NT2/D1 (cell line): Measurements from ENCODE around the gene ACKR4.
"Not testable (repeated sequence)": the region's sequence is repeated elsewhere in the genome, so short reads cannot be mapped to it uniquely, and the experiment has no call there.

Source experiments
- DNase-seq: peaks from one replicate; pipeline ENCODE4 v3.0.0-alpha.2; 2011; ENCODE audit warnings: low read depth, low spot score
- H3K27me3 ChIP-seq: 2 replicates; pipeline ENCODE4 v1.6.0; 2011; ENCODE audit warnings: mild to moderate bottlenecking; ENCODE audit not compliant: insufficient read length, insufficient read depth
- H3K36me3 ChIP-seq: 2 replicates; pipeline ENCODE4 v1.6.1; 2011; ENCODE audit warnings: mild to moderate bottlenecking, low read length, mixed read lengths; ENCODE audit not compliant: insufficient read depth, insufficient read length
- H3K4me1 ChIP-seq: 2 replicates; pipeline ENCODE4 v1.5.1; 2011; ENCODE audit not compliant: insufficient read depth, insufficient read length
- H3K4me3 ChIP-seq: 2 replicates; pipeline ENCODE4 v1.5.1; 2011; ENCODE audit warnings: low read depth; ENCODE audit not compliant: insufficient read length
- H3K9ac ChIP-seq: 2 replicates; pipeline ENCODE4 v1.6.0; 2011; ENCODE audit warnings: low read depth; ENCODE audit not compliant: insufficient read length
- H3K9me3 ChIP-seq: 2 replicates; pipeline ENCODE4 v1.5.1; 2011; ENCODE audit warnings: mild to moderate bottlenecking, low read length; ENCODE audit not compliant: insufficient read depth
- SUZ12 ChIP-seq: IDR thresholded peaks from 2 replicates; pipeline ENCODE4 v1.6.1; 2011; ENCODE audit not compliant: insufficient read length, insufficient read depth; ENCODE audit errors: extremely low read depth
- YY1 ChIP-seq: IDR thresholded peaks from 2 replicates; pipeline ENCODE4 v1.6.1; 2011; ENCODE audit not compliant: insufficient read length, insufficient read depth
- ZNF274 ChIP-seq: IDR thresholded peaks from 2 replicates; pipeline ENCODE4 v1.6.1; 2011; ENCODE audit warnings: mild to moderate bottlenecking, low read depth, low read length

ACKR4 gene

DNA sequence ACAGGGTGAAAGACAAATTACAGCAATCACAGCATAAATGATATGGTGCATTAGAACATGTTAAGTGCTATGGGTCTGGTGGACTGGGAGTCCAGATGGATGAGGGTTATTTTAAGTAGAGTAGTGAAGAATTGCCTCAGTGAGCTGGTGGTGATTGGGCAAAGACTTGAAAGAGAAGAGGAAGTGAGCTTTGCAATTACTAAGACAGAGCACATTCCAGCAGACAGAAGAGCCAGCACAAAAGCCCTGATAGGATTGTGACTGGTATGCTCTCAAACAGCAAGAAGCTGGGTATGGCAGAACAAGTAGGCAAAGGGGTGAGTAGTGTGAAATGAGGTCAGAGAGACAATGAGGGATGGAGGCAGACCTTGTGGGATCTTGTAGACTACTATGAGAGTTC lies 2.1 kb upstream of the ACKR4 start:
- Histone ChIP-seq H3K9ac (no peak overlapping the region), H3K4me1 (no peaks in the 10 kb centered on the region)
- TF ChIP-seq SUZ12 (no peak), YY1 (no peak), ZNF274 (no peak)

DNA sequence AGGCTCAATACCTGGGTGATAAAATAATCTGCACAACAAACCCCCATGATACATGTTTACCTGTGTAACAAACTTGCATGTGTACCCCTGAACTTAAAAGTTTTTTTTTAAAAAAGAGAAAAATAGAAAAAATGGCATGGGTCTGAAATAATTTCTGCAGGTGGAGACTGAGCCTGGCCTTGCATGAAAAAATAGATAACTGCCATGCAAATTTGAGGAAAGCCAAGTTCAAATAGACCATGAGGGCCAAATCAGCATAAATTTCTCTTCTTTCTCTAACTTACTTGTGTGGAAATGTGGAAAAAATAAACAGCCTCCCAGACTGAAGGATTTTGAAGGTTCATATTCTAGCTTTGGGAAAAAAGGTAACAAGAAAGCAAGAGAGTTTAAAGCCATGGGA lies 744 bp upstream of the ACKR4 start:
- H3K27me3 ChIP-seq = no peaks in the 10 kb centered on the region
- no peaks in the 10 kb centered on the region for H3K4me1 ChIP-seq
- no peak overlapping the region for H3K9ac ChIP-seq
- DNase-seq = no peak
- TF ChIP-seq ZNF274 (no peak), SUZ12 (no peak), YY1 (no peak)
- H3K4me3 ChIP-seq = no peak overlapping the region
- peaks cover 9% of the 10 kb centered on the region for H3K36me3 ChIP-seq
- no peaks in the 10 kb centered on the region for H3K9me3 ChIP-seq

More for the DNA sequence above, 2.1 kb upstream of the ACKR4 start:
- Histone ChIP-seq H3K9me3 (no peaks in the 10 kb centered on the region), H3K4me3 (no peak overlapping the region), H3K36me3 (peaks cover 9% of the 10 kb centered on the region), H3K27me3 (no peaks in the 10 kb centered on the region)
- no peak for DNase-seq

DNA sequence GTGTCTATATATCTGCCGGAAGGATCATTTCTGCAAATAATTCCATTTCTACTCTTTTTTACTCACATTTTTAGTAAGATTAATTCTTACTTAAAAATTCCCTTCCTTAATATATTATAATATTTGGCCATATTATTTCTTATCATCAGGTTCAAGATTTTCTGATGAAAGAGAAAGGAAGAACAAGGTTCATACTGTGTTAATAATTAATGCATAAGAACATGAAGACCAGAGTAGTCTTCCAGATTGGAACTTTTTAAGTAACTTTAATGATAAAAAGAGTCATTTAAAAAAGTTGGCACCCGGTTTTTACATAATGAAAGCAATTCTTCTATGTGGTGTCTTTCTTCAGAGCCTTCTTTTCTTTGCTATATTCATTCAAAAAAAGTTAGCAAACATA lies 590 bp downstream of the ACKR4 start:
- no peak for DNase-seq
- H3K9ac ChIP-seq = no peak overlapping the region
- no peaks in the 10 kb centered on the region for H3K4me1 ChIP-seq
- H3K4me3 ChIP-seq = no peak overlapping the region
- H3K36me3 ChIP-seq = peaks cover 9% of the 10 kb centered on the region
- no peak for TF ChIP-seq ZNF274
- no peaks in the 10 kb centered on the region for H3K9me3 ChIP-seq
- no peaks in the 10 kb centered on the region for H3K27me3 ChIP-seq

DNA sequence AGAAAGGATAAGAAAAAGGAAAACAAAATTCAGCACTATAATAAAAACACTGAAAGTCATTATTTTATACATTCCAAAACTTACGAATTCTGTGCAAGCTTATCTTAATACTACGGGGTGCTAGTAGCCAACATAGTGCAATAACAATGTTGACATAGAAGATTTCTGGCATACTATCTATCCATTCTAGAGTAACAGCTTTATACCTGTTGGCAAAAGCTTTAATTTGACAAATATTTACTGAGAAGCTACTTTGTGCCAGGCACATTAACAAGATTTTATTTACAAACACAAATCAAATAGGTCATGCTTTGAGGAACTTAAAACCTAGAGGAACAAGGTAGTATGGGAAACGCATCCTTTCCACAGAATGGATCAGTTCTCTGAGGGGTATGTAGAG lies 1.1 kb downstream of the ACKR4 start:
- H3K4me3 ChIP-seq = no peak overlapping the region
- no peak overlapping the region for H3K9ac ChIP-seq
- DNase-seq = no peak
- TF ChIP-seq ZNF274 = no peak
- TF ChIP-seq SUZ12 = no peak
- no peak for TF ChIP-seq YY1
- H3K27me3 ChIP-seq = no peaks in the 10 kb centered on the region
- no peaks in the 10 kb centered on the region for H3K4me1 ChIP-seq
- peaks cover 14% of the 10 kb centered on the region for H3K36me3 ChIP-seq
- no peaks in the 10 kb centered on the region for H3K9me3 ChIP-seq

DNA sequence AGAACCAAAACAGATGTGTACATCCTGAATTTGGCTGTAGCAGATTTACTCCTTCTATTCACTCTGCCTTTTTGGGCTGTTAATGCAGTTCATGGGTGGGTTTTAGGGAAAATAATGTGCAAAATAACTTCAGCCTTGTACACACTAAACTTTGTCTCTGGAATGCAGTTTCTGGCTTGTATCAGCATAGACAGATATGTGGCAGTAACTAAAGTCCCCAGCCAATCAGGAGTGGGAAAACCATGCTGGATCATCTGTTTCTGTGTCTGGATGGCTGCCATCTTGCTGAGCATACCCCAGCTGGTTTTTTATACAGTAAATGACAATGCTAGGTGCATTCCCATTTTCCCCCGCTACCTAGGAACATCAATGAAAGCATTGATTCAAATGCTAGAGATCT lies 3.5 kb downstream of the ACKR4 start:
- H3K36me3 ChIP-seq = peaks cover 15% of the 10 kb centered on the region
- H3K4me3 ChIP-seq, H3K4me1 ChIP-seq, DNase-seq, H3K9me3 ChIP-seq, H3K9ac ChIP-seq, H3K27me3 ChIP-seq: not testable (repeated sequence)

DNA sequence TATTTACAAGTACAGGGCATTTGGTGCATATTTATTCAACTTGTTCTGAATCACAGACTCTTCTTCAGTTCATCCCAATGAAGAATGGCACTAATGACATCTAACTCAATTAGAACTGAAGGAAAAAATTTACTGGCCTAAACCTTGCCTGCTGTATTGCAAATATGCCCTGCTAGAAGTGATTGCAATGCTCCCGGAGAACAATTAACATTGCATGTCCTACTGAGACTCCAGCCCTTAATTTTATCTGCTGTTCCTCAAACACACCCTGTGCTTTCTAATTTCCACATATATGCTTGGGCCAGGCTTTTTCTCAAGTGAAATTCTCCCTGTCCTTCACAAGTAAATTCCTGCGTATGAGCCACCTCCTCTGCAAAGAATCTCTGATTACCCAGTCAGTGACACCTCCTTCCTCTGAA lies 8.3 kb downstream of the ACKR4 start:
- no peak overlapping the region for H3K4me3 ChIP-seq
- no peak overlapping the region for H3K9ac ChIP-seq
- DNase-seq = no peak
- H3K4me1 ChIP-seq = no peaks in the 10 kb centered on the region
- H3K36me3 ChIP-seq = peaks cover 6% of the 10 kb centered on the region
- TF ChIP-seq ZNF274 (no peak), SUZ12 (no peak), YY1 (no peak)
- H3K27me3 ChIP-seq = no peaks in the 10 kb centered on the region
- H3K9me3 ChIP-seq = no peaks in the 10 kb centered on the region

DNA sequence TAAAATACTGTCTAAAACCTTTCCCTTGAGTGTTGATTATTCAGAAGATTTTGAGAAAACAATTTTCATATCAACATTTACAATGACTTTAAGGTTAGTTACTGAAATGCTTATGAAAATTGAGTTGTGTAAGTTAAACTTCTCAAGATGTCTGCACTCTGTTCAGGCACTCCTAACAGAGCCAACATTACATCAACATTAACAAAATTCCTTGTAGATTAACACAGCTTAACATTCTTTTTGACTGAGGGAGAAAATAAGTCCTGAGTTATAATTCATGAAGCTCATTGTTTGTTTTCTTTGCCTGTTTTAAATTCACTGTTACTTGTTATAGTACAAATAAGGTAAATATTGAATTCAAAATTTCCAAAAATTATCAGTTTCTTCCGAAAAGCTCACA lies 9.0 kb downstream of the ACKR4 start:
- H3K4me1 ChIP-seq = no peaks in the 10 kb centered on the region
- H3K36me3 ChIP-seq = peaks cover 6% of the 10 kb centered on the region
- H3K9me3 ChIP-seq = no peaks in the 10 kb centered on the region
- TF ChIP-seq ZNF274 = no peak
- TF ChIP-seq SUZ12 = no peak
- no peak for TF ChIP-seq YY1
- no peak for DNase-seq
- no peak overlapping the region for H3K9ac ChIP-seq
- no peak overlapping the region for H3K4me3 ChIP-seq
- H3K27me3 ChIP-seq = no peaks in the 10 kb centered on the region

DNA sequence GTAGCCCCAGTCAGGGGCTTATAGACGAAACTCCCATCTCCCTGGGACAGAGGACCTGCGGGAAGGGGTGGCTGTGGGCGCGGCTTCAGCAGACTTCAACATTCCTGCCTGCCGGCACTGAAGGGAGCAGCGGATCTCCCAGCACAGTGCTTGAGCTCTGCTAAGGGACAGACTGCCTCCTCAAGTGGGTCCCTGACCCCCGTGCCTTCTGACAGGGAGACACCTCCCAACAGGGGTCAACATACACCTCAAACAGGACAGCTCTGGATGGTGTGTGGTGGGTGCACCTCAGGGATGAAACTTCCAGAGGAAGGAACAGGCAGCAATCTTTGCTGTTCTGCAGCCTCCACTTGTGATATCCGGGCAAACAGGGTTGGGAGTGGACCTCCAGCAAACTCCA lies 9.6 kb downstream of the ACKR4 start:
- not testable (repeated sequence) for H3K27me3 ChIP-seq, H3K9ac ChIP-seq, H3K4me1 ChIP-seq, H3K36me3 ChIP-seq, H3K4me3 ChIP-seq, DNase-seq, H3K9me3 ChIP-seq

DNA sequence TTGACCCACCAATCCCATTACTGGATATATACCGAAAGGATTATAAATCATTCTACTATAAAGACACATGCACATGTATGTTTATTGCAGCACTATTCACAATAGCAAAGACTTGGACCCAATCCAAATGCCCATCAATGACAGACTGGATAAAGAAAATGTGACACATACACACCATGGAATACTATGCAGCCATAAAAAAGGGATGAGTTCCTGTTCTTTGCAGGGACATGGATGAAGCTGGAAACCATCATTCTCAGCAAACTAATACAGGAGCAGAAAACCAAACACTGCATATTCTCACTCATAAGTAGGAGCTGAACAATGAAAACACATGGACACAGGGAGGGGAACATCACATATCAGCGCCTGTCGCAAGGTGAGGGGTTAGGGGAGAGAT lies 18.2 kb downstream of the ACKR4 start:
- not testable (repeated sequence) for H3K4me3 ChIP-seq, H3K9me3 ChIP-seq, H3K27me3 ChIP-seq, DNase-seq, H3K36me3 ChIP-seq, H3K9ac ChIP-seq, H3K4me1 ChIP-seq
